Uterus (tissue), 2 donors: ENCODE results near the gene ANAPC16.

ENCODE experiments used
- POLR2A ChIP-seq, 2 donors: fragments of 450-650 bp; IDR thresholded peaks; one replicate each; pipeline ENCODE4 v1.6.1; 2016; ENCODE audit warnings: antibody characterized with exemption in 2 of 2, mild to moderate bottlenecking in 1 of 2, moderate library complexity in 1 of 2
- TF ChIP-seq, protein P1 (sequence below), 4 experiments: fragments of 200-600 bp in 2 of 4; fragments of 450-650 bp in 2 of 4; sonication (generic) in 2 of 4; IDR thresholded peaks; one replicate each; pipeline ENCODE4 v1.5.1; 2016 to 2019; ENCODE audit warnings: antibody characterized with exemption in 4 of 4, mild to moderate bottlenecking in 2 of 4, moderate library complexity in 1 of 4

- no peak for TF ChIP-seq POLR2A (IDR thresholded peaks at IDR 0.05)
- TF ChIP-seq, protein P1, sequence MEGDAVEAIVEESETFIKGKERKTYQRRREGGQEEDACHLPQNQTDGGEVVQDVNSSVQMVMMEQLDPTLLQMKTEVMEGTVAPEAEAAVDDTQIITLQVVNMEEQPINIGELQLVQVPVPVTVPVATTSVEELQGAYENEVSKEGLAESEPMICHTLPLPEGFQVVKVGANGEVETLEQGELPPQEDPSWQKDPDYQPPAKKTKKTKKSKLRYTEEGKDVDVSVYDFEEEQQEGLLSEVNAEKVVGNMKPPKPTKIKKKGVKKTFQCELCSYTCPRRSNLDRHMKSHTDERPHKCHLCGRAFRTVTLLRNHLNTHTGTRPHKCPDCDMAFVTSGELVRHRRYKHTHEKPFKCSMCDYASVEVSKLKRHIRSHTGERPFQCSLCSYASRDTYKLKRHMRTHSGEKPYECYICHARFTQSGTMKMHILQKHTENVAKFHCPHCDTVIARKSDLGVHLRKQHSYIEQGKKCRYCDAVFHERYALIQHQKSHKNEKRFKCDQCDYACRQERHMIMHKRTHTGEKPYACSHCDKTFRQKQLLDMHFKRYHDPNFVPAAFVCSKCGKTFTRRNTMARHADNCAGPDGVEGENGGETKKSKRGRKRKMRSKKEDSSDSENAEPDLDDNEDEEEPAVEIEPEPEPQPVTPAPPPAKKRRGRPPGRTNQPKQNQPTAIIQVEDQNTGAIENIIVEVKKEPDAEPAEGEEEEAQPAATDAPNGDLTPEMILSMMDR (IDR thresholded peaks at IDR 0.05), result no peak
Observed at GRCh38 chr10:72235544-72236279, 19.9 kb downstream of the ANAPC16 start.
